Liver (tissue), 3 donors: Measurements from ENCODE around the gene PTPN4.

Source experiments
- CTCF ChIP-seq: fragments of 150-350 bp; IDR thresholded peaks from 2 replicates; pipeline ENCODE4 v1.5.1; 2017; ENCODE audit warnings: improper control_type of control experiment, low read depth, low read length; ENCODE audit not compliant: missing input control
- JUND ChIP-seq, 2 donors: IDR thresholded peaks; 2 replicates each; pipeline ENCODE4 v1.6.1; 2016; ENCODE audit warnings: antibody characterized with exemption in 2 of 2
- donor health status: healthy.
- donor health status: healthy.

GRCh38 chr2:119846021-119846420 lies 86.3 kb downstream of the PTPN4 start:
- TF ChIP-seq CTCF (no peak), JUND (IDR thresholded peaks at IDR 0.05) (no peak)
